HFFc6 (cell line): ENCODE data around the gene PPARG. TPM values are rescaled to one million over a fixed set of nuclear protein-coding genes. Genes with fewer than 3 reads are reported as not detected.

Source experiments
- DNase-seq: peaks from one replicate; pipeline ENCODE4 v3.0.0-alpha.2; 2018
- H3K27ac Mint-ChIP-seq: 2 replicates; pipeline ENCODE4 v1.8.0; 2020; ENCODE audit warnings: mild to moderate bottlenecking, mixed read lengths
- H3K27me3 Mint-ChIP-seq: 2 replicates; pipeline ENCODE4 v1.8.0; 2021; ENCODE audit warnings: mild to moderate bottlenecking, moderate library complexity, mixed read lengths; ENCODE audit not compliant: insufficient read depth
- H3K36me3 Mint-ChIP-seq: 2 replicates; pipeline ENCODE4 v1.8.0; 2021; ENCODE audit warnings: low read depth, mixed read lengths
- H3K4me1 Mint-ChIP-seq: 2 replicates; pipeline ENCODE4 v1.8.0; 2020; ENCODE audit warnings: low read depth, mixed read lengths
- H3K4me3 Mint-ChIP-seq: 2 replicates; pipeline ENCODE4 v1.8.0; 2020; ENCODE audit warnings: mild to moderate bottlenecking, moderate library complexity, mixed read lengths
- H3K9me3 Mint-ChIP-seq: 2 replicates; pipeline ENCODE4 v1.8.0; 2020; ENCODE audit warnings: mild to moderate bottlenecking, mixed read lengths
- total RNA-seq, 6 experiments: library from RNA; stranded (reverse); fragmentation: NEBNext Ultra II Directional; extraction: Animal tissue kit (Norgen Biotek cat#: 25700); gene quantifications; 2 replicates in 1 of 6; 3 replicates in 5 of 6; pipeline ENCODE4 v1.2.3, GENCODE V29; 2021
- TF ChIP-seq, protein P1 (sequence below): fragments of 200-600 bp; sonication (generic); IDR thresholded peaks from 2 replicates; pipeline ENCODE4 v1.5.0; 2021; ENCODE audit warnings: antibody characterized with exemption, mild to moderate bottlenecking

Gene PPARG
- total RNA-seq, 6 experiments from 2014 or later, result 3.7 to 4.8 (median 4.0) TPM

DNA sequence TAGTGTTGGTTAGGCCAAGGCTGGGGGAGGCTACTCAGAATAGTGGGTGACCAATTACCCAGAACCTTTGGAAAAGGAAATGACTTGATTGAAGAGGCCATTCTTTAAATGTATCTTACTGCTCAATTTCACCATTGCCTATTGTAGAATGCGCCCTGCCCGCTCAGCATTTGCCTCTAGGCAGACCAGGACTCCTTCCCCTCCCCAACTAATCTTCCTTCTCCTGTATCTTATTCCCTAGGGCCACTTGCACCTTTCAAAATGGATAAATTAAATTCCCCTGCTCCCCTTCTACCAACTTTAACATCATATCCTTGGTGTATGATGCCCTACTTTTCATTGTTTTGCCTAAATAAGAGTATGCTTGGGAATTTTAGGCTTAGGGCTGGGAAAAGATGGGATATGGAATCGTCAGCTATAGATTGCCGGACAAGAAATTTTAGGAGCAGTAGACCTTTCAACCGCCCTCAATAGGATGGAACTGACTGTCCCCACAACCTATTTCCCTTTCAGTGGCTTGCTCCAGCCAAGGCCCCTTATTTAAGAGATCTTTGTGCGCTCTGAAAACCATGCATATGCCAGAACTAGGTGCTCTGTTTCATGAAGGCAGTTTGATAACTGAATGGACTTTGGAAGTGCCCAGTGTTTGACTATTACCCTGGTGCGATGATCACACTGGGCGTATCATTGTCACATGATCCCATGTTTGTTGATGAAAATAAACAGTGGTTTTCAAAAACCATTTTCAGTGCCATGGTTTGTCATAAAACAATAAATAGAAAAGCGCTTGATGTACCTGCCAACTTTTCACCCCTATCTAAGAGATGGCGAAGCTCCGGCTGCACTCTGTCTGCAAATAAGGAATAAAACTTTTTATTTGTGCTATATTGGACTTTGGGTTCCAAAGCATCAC, 121.1 kb downstream of the PPARG start:
- DNase-seq, result no peak
- peaks cover 8% of the 10 kb centered on the region; the same call in 1 of the 2 replicates for H3K36me3 Mint-ChIP-seq
- H3K4me3 Mint-ChIP-seq, result no peak overlapping the region
- TF ChIP-seq, protein P1, sequence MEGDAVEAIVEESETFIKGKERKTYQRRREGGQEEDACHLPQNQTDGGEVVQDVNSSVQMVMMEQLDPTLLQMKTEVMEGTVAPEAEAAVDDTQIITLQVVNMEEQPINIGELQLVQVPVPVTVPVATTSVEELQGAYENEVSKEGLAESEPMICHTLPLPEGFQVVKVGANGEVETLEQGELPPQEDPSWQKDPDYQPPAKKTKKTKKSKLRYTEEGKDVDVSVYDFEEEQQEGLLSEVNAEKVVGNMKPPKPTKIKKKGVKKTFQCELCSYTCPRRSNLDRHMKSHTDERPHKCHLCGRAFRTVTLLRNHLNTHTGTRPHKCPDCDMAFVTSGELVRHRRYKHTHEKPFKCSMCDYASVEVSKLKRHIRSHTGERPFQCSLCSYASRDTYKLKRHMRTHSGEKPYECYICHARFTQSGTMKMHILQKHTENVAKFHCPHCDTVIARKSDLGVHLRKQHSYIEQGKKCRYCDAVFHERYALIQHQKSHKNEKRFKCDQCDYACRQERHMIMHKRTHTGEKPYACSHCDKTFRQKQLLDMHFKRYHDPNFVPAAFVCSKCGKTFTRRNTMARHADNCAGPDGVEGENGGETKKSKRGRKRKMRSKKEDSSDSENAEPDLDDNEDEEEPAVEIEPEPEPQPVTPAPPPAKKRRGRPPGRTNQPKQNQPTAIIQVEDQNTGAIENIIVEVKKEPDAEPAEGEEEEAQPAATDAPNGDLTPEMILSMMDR, result no peak
- H3K9me3 Mint-ChIP-seq, result peaks cover 7% of the 10 kb centered on the region; the same call in 1 of the 2 replicates
- peaks cover 19% of the 10 kb centered on the region for H3K4me1 Mint-ChIP-seq
- H3K27me3 Mint-ChIP-seq, result peaks cover 2% of the 10 kb centered on the region; the same call in 1 of the 2 replicates
- no peak overlapping the region for H3K27ac Mint-ChIP-seq

DNA sequence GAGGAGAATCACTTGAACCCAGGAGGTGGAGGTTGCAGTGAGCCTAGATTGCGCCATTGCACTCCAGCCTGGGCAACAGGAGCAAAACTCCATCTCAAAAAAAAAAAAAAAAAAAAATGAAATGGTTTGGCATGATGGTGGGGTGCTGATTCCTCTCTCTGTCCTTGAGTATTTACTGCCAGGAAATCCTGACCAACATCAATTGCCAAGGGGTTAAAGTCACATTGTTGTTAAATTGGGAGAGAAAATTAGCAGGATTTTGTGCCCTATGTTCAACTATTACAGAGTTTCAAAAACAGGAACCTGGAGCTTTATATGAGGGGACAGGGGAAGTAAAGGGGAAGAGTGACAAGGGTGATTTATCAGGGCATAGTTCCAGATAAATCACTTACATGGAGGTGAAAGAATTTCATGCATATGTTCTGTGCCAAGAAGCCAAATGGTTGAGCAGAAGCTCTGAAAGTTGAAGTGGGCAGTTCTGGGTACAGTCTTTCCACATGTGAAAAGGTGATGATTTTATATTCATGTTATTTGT, 124.9 kb downstream of the PPARG start:
- Mint-ChIP-seq H3K36me3 (no peaks in the 10 kb centered on the region), H3K9me3 (no peaks in the 10 kb centered on the region), H3K4me3 (no peak overlapping the region), H3K4me1 (no peaks in the 10 kb centered on the region), H3K27ac (no peak overlapping the region), H3K27me3 (peaks cover 2% of the 10 kb centered on the region; the same call in 1 of the 2 replicates)
- TF ChIP-seq, protein P1, result no peak
- no peak for DNase-seq

DNA sequence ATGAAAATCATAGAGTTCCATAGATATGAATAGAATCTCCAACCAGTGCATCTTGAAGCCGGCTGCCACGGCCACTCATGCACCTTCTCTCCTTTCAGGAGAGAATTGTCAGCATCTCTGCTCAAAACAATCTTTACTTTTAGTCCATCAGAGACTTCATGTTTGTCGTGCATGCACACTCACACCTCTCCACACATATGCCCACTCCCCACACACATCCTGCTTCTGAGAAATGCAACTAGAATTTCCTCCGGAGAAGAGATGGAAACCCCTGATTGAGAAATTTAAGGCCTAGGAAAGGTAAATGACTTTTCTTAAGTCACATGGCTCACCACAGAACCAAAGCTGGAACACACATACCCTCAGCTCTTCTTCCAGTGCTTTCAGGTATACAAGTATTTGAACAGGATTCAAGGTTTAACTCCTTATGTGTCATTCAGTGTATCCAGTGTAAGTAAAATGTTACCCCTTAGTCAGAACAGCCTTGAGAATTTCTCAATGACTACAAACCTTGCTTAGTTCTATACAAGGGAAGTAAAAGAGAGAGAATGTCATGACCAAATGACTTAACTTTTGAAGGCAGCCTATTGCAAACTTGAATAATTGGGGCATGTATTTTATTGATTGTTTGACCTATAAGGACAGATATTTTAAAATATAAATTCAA, 126.3 kb downstream of the PPARG start:
- Mint-ChIP-seq H3K36me3 (no peaks in the 10 kb centered on the region), H3K4me1 (peaks cover 2% of the 10 kb centered on the region), H3K27me3 (peaks cover 2% of the 10 kb centered on the region; the same call in 1 of the 2 replicates), H3K4me3 (no peak overlapping the region), H3K9me3 (no peaks in the 10 kb centered on the region), H3K27ac (no peak overlapping the region)
- no peak for DNase-seq
- TF ChIP-seq, protein P1, result no peak

DNA sequence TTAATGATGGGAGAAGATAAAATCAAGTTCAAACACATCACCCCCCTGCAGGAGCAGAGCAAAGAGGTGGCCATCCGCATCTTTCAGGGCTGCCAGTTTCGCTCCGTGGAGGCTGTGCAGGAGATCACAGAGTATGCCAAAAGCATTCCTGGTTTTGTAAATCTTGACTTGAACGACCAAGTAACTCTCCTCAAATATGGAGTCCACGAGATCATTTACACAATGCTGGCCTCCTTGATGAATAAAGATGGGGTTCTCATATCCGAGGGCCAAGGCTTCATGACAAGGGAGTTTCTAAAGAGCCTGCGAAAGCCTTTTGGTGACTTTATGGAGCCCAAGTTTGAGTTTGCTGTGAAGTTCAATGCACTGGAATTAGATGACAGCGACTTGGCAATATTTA, 127.9 kb downstream of the PPARG start:
- H3K4me3 Mint-ChIP-seq, result no peak overlapping the region
- H3K4me1 Mint-ChIP-seq, result peaks cover 16% of the 10 kb centered on the region
- DNase-seq, result no peak
- TF ChIP-seq, protein P1, result no peak
- H3K27ac Mint-ChIP-seq, result no peak overlapping the region
- H3K36me3 Mint-ChIP-seq, result no peaks in the 10 kb centered on the region
- H3K27me3 Mint-ChIP-seq, result peaks cover 2% of the 10 kb centered on the region; the same call in 1 of the 2 replicates
- H3K9me3 Mint-ChIP-seq, result no peaks in the 10 kb centered on the region

DNA sequence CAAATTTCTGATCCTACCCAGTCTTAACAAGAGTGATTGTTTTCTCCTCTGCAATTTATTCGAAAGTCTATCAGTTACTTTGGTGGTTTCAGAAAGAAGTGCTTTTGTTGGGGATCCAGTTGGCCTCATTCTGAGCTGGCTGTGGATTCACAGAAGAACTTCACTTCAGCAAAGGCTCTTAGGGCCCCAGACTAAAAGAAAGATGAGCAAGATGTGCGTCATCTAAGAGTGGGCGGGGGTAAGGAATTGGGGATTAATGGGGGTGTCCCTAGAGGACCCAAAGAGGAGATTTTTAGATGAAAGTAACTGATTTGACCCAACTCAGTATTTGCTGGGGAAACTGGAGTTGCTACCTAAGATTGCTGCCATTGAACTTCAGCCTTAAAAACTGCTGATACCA, 131.5 kb downstream of the PPARG start:
- TF ChIP-seq, protein P1, result no peak
- no peak overlapping the region for H3K27ac Mint-ChIP-seq
- H3K9me3 Mint-ChIP-seq, result no peaks in the 10 kb centered on the region
- H3K4me3 Mint-ChIP-seq, result no peak overlapping the region
- no peak for DNase-seq
- H3K4me1 Mint-ChIP-seq, result peaks cover 33% of the 10 kb centered on the region
- H3K27me3 Mint-ChIP-seq, result peaks cover 3% of the 10 kb centered on the region
- H3K36me3 Mint-ChIP-seq, result no peaks in the 10 kb centered on the region
